Measurements from ENCODE around the gene CAMK1D.

CAMK1D gene

GRCh38 chr10:12568391-12569009 is 219.2 kb downstream of the CAMK1D start:
- Histone ChIP-seq H2AFZ (ENCODE audit: low read length) (no peak overlapping the region), H3K9me3 (replicated peaks; ENCODE audit: insufficient read depth, low read length) (no peaks in the 10 kb centered on the region), H3K27me3 (replicated peaks; ENCODE audit: insufficient read depth, low read length) (no peaks in the 10 kb centered on the region), H3K9me2 (replicated peaks; ENCODE audit: insufficient read depth, low read length) (no peaks in the 10 kb centered on the region), H3K4me3 (ENCODE audit: low read length) (no peak overlapping the region), H3K27ac (ENCODE audit: low read length) (no peak overlapping the region), H3K9ac (ENCODE audit: low read length) (no peak overlapping the region), H3K4me1 (ENCODE audit: low read length) (no peaks in the 10 kb centered on the region), H3K79me2 (ENCODE audit: low read length) (no peaks in the 10 kb centered on the region), H3K36me3 (replicated peaks; ENCODE audit: insufficient read depth, low read length) (no peaks in the 10 kb centered on the region), H3K4me2 (ENCODE audit: low read depth, low read length) (no peak overlapping the region), H3F3A (ENCODE audit: insufficient read depth, low read length) (no peaks in the 10 kb centered on the region), H4K20me1 (ENCODE audit: insufficient read depth, low read length) (no peaks in the 10 kb centered on the region)
- DNase-seq = no peak
- no peak for TF ChIP-seq EZH2phosphoT487 (IDR thresholded peaks at IDR 0.05; ENCODE audit: low read length)
- no peak for TF ChIP-seq EZH2 (optimal IDR thresholded peaks at IDR 0.05; ENCODE audit: low read depth, low read length)
- TF ChIP-seq CTCF (IDR thresholded peaks at IDR 0.05; ENCODE audit: low read length) = no peak

- Histone ChIP-seq H4K20me1 (ENCODE audit: insufficient read depth, low read length) (no peaks in the 10 kb centered on the region), H3K79me2 (ENCODE audit: low read length) (no peaks in the 10 kb centered on the region; the same call in 1 of the 2 replicates), H3K27me3 (replicated peaks; ENCODE audit: insufficient read depth, low read length) (no peaks in the 10 kb centered on the region), H3K4me2 (ENCODE audit: low read depth, low read length) (no peak overlapping the region), H3K9me2 (replicated peaks; ENCODE audit: insufficient read depth, low read length) (no peaks in the 10 kb centered on the region), H2AFZ (ENCODE audit: low read length) (no peak overlapping the region), H3K9me3 (replicated peaks; ENCODE audit: insufficient read depth, low read length) (no peaks in the 10 kb centered on the region), H3K27ac (ENCODE audit: low read length) (no peak overlapping the region), H3K4me1 (ENCODE audit: low read length) (no peaks in the 10 kb centered on the region), H3K4me3 (ENCODE audit: low read length) (no peak overlapping the region), H3K36me3 (replicated peaks; ENCODE audit: insufficient read depth, low read length) (no peaks in the 10 kb centered on the region), H3F3A (ENCODE audit: insufficient read depth, low read length) (no peaks in the 10 kb centered on the region), H3K9ac (ENCODE audit: low read length) (no peak overlapping the region)
- no peak for TF ChIP-seq EZH2 (optimal IDR thresholded peaks at IDR 0.05; ENCODE audit: low read depth, low read length)
- no peak for TF ChIP-seq CTCF (IDR thresholded peaks at IDR 0.05; ENCODE audit: low read length)
- TF ChIP-seq EZH2phosphoT487 (IDR thresholded peaks at IDR 0.05; ENCODE audit: low read length) = no peak
- DNase-seq = no peak
These were observed 222.9 kb downstream of the CAMK1D start for GRCh38 chr10:12572281-12572680.

GRCh38 chr10:12577610-12578009 is 228.3 kb downstream of the CAMK1D start:
- Histone ChIP-seq H2AFZ (ENCODE audit: low read length) (no peak overlapping the region), H3K27me3 (replicated peaks; ENCODE audit: insufficient read depth, low read length) (no peaks in the 10 kb centered on the region), H3K79me2 (ENCODE audit: low read length) (no peaks in the 10 kb centered on the region; the same call in 1 of the 2 replicates), H3F3A (ENCODE audit: insufficient read depth, low read length) (no peaks in the 10 kb centered on the region), H3K36me3 (replicated peaks; ENCODE audit: insufficient read depth, low read length) (no peaks in the 10 kb centered on the region), H3K27ac (ENCODE audit: low read length) (no peak overlapping the region), H3K4me3 (ENCODE audit: low read length) (no peak overlapping the region), H3K4me2 (ENCODE audit: low read depth, low read length) (no peak overlapping the region), H4K20me1 (ENCODE audit: insufficient read depth, low read length) (no peaks in the 10 kb centered on the region), H3K9ac (ENCODE audit: low read length) (no peak overlapping the region), H3K9me3 (replicated peaks; ENCODE audit: insufficient read depth, low read length) (no peaks in the 10 kb centered on the region), H3K4me1 (ENCODE audit: low read length) (no peaks in the 10 kb centered on the region), H3K9me2 (replicated peaks; ENCODE audit: insufficient read depth, low read length) (no peaks in the 10 kb centered on the region)
- no peak for DNase-seq
- TF ChIP-seq EZH2phosphoT487 (IDR thresholded peaks at IDR 0.05; ENCODE audit: low read length) = no peak
- no peak for TF ChIP-seq CTCF (IDR thresholded peaks at IDR 0.05; ENCODE audit: low read length)
- no peak for TF ChIP-seq EZH2 (optimal IDR thresholded peaks at IDR 0.05; ENCODE audit: low read depth, low read length)
